Activated T-helper 2 cell treated with anti-CD3 and anti-CD28 coated beads, Interferon-gamma antibody, Interleukin-2, Interleukin-4, amounts not matched to agents 10 μg/mL and 5 μg/mL and 100 μg/mL, durations not matched to agents 14 hours and 24 hours and 36 hours (primary cell): Measurements from ENCODE around the gene ACBD7. TPM values are rescaled to one million over a fixed set of nuclear protein-coding genes. Genes with fewer than 3 reads are reported as not detected.

Source experiments
- DNase-seq: peaks from one replicate; pipeline ENCODE4 v3.0.0; 2021; ENCODE audit warnings: low spot score
- H3K27ac Mint-ChIP-seq: one replicate; pipeline ENCODE4 v1.8.0; 2021; ENCODE audit warnings: mixed read lengths
- H3K27me3 Mint-ChIP-seq: one replicate; pipeline ENCODE4 v1.8.0; 2021; ENCODE audit warnings: low read depth, mixed read lengths
- H3K36me3 Mint-ChIP-seq: one replicate; pipeline ENCODE4 v1.8.0; 2021; ENCODE audit warnings: low read depth, mixed read lengths
- H3K4me1 Mint-ChIP-seq: one replicate; pipeline ENCODE4 v1.8.0; 2021; ENCODE audit warnings: low read depth, mixed read lengths
- H3K4me3 Mint-ChIP-seq: one replicate; pipeline ENCODE4 v1.8.0; 2021; ENCODE audit warnings: low read depth, mild to moderate bottlenecking, moderate library complexity, mixed read lengths
- H3K9me3 Mint-ChIP-seq: one replicate; pipeline ENCODE4 v1.8.0; 2021; ENCODE audit warnings: mixed read lengths
- intact Hi-C: fragments of 100-400 bp; cut with micrococcal nuclease; formaldehyde crosslinking; loops from one replicate; pipeline ENCODE4 v1.15.1; 2023
- total RNA-seq: library from RNA; stranded (reverse); gene quantifications from 2 replicates; pipeline ENCODE4 v1.2.3, GENCODE V29; 2022

The ACBD7 gene
- total RNA-seq, result 3.6 and 4.8 TPM in 2 replicates

- peak; percentile 79 for DNase-seq
- Mint-ChIP-seq H3K27me3 (peaks cover 7% of the 10 kb centered on the region), H3K4me3 (peak within 1 kb of the TSS; percentile 67), H3K9me3 (no peaks in the 10 kb centered on the region), H3K27ac (no peak within 1 kb of the TSS), H3K36me3 (no peaks in the 10 kb centered on the region), H3K4me1 (no peaks in the 10 kb centered on the region)
- intact Hi-C loops, result loop anchor here (1.0 kb wide), 1 partner anchor 9 kb away; the partner anchor contains the start of gene RPP38
These were observed at the start of gene ACBD7 for GRCh38 chr10:15088428-15089261. Gene ACBD7, minus strand, starts transcription at chr10:15088776. Its CDS starts 48 bp downstream, at chr10:15088728.

- Mint-ChIP-seq H3K4me3 (no peak overlapping the region), H3K36me3 (peaks cover 82% of the 10 kb centered on the region), H3K27ac (no peak overlapping the region), H3K4me1 (peaks cover 26% of the 10 kb centered on the region), H3K9me3 (no peaks in the 10 kb centered on the region), H3K27me3 (no peaks in the 10 kb centered on the region)
- intact Hi-C loops, result no loop called here
- no peak for DNase-seq
These were observed 49.1 kb upstream of the ACBD7 start for GRCh38 chr10:15137636-15138035.

- no peaks in the 10 kb centered on the region for H3K27me3 Mint-ChIP-seq
- intact Hi-C loops, result no loop called here
- H3K4me1 Mint-ChIP-seq, result peaks cover 20% of the 10 kb centered on the region
- H3K27ac Mint-ChIP-seq, result no peak overlapping the region
- no peak overlapping the region for H3K4me3 Mint-ChIP-seq
- peaks cover 87% of the 10 kb centered on the region for H3K36me3 Mint-ChIP-seq
- no peak for DNase-seq
- H3K9me3 Mint-ChIP-seq, result no peaks in the 10 kb centered on the region
These were observed 48.4 kb upstream of the ACBD7 start for GRCh38 chr10:15137036-15137359.

- Mint-ChIP-seq H3K27ac (no peak overlapping the region), H3K36me3 (peaks cover 92% of the 10 kb centered on the region), H3K4me3 (no peak overlapping the region), H3K9me3 (no peaks in the 10 kb centered on the region), H3K4me1 (peaks cover 14% of the 10 kb centered on the region), H3K27me3 (no peaks in the 10 kb centered on the region)
- intact Hi-C loops, result no loop called here
- DNase-seq, result no peak
These were observed 47.8 kb upstream of the ACBD7 start for GRCh38 chr10:15136129-15137035.

GRCh38 chr10:15131330-15131729, 42.8 kb upstream of the ACBD7 start:
- Mint-ChIP-seq H3K4me1 (peaks cover 10% of the 10 kb centered on the region), H3K9me3 (no peaks in the 10 kb centered on the region), H3K36me3 (peaks cover 86% of the 10 kb centered on the region), H3K4me3 (no peak overlapping the region), H3K27ac (no peak overlapping the region), H3K27me3 (no peaks in the 10 kb centered on the region)
- intact Hi-C loops, result no loop called here
- no peak for DNase-seq

- Mint-ChIP-seq H3K27ac (peak overlapping the region; percentile 93), H3K27me3 (no peaks in the 10 kb centered on the region), H3K4me1 (peaks cover 37% of the 10 kb centered on the region), H3K9me3 (no peaks in the 10 kb centered on the region), H3K36me3 (peaks cover 75% of the 10 kb centered on the region), H3K4me3 (peak overlapping the region; percentile 15)
- intact Hi-C loops, result loop anchor here (10.0 kb wide), 1 partner anchor 520 kb away; no protein-coding TSS in a partner anchor
- DNase-seq, result no peak
These were observed 36.3 kb upstream of the ACBD7 start for GRCh38 chr10:15124908-15125307.

- Mint-ChIP-seq H3K27me3 (no peaks in the 10 kb centered on the region), H3K9me3 (no peaks in the 10 kb centered on the region), H3K36me3 (peaks cover 70% of the 10 kb centered on the region), H3K4me3 (peak overlapping the region; percentile 54), H3K4me1 (peaks cover 39% of the 10 kb centered on the region), H3K27ac (peak overlapping the region; percentile 93)
- no peak for DNase-seq
- intact Hi-C loops, result loop anchor here (10.0 kb wide), 1 partner anchor 519 kb away; no protein-coding TSS in a partner anchor
These were observed 35.6 kb upstream of the ACBD7 start for GRCh38 chr10:15124190-15124589.

GRCh38 chr10:15123749-15124184, 35.2 kb upstream of the ACBD7 start:
- H3K27me3 Mint-ChIP-seq, result no peaks in the 10 kb centered on the region
- H3K36me3 Mint-ChIP-seq, result peaks cover 66% of the 10 kb centered on the region
- no peak for DNase-seq
- peaks cover 40% of the 10 kb centered on the region for H3K4me1 Mint-ChIP-seq
- peak overlapping the region; percentile 54 for H3K4me3 Mint-ChIP-seq
- intact Hi-C loops, result loop anchor here (1.0 to 10.0 kb wide), 6 partner anchors 18 to 519 kb away; partner anchors contain the start of gene RPP38
- peak overlapping the region; percentile 93 for H3K27ac Mint-ChIP-seq
- H3K9me3 Mint-ChIP-seq, result no peaks in the 10 kb centered on the region

GRCh38 chr10:15122477-15123030, 34.0 kb upstream of the ACBD7 start:
- Mint-ChIP-seq H3K27me3 (no peaks in the 10 kb centered on the region), H3K4me3 (peak overlapping the region; percentile 52), H3K27ac (peak overlapping the region; percentile 93), H3K4me1 (peaks cover 40% of the 10 kb centered on the region), H3K36me3 (peaks cover 54% of the 10 kb centered on the region), H3K9me3 (no peaks in the 10 kb centered on the region)
- intact Hi-C loops, result loop anchor here (1.0 to 10.0 kb wide), 6 partner anchors 19 to 518 kb away; partner anchors contain the start of gene RPP38
- DNase-seq, result no peak

GRCh38 chr10:15121707-15122106, 33.1 kb upstream of the ACBD7 start:
- Mint-ChIP-seq H3K27me3 (no peaks in the 10 kb centered on the region), H3K4me3 (no peak overlapping the region), H3K27ac (no peak overlapping the region), H3K9me3 (no peaks in the 10 kb centered on the region), H3K4me1 (peaks cover 40% of the 10 kb centered on the region), H3K36me3 (peaks cover 51% of the 10 kb centered on the region)
- intact Hi-C loops, result loop anchor here (2.0 to 10.0 kb wide), 2 partner anchors 79 to 517 kb away; no protein-coding TSS in a partner anchor
- DNase-seq, result no peak

- Mint-ChIP-seq H3K36me3 (peaks cover 39% of the 10 kb centered on the region), H3K4me1 (peaks cover 40% of the 10 kb centered on the region), H3K27ac (no peak overlapping the region), H3K4me3 (no peak overlapping the region), H3K27me3 (no peaks in the 10 kb centered on the region), H3K9me3 (no peaks in the 10 kb centered on the region)
- no peak for DNase-seq
- intact Hi-C loops, result loop anchor here (10.0 kb wide), 1 partner anchor 516 kb away; no protein-coding TSS in a partner anchor
These were observed 31.9 kb upstream of the ACBD7 start for GRCh38 chr10:15120523-15120922.

- no peak overlapping the region for H3K4me3 Mint-ChIP-seq
- no peak overlapping the region for H3K27ac Mint-ChIP-seq
- peaks cover 31% of the 10 kb centered on the region for H3K36me3 Mint-ChIP-seq
- intact Hi-C loops, result no loop called here
- DNase-seq, result no peak
- H3K9me3 Mint-ChIP-seq, result no peaks in the 10 kb centered on the region
- peaks cover 25% of the 10 kb centered on the region for H3K4me1 Mint-ChIP-seq
- H3K27me3 Mint-ChIP-seq, result no peaks in the 10 kb centered on the region
These were observed 30.0 kb upstream of the ACBD7 start for GRCh38 chr10:15118615-15119014.
